Endothelial cell of umbilical vein (primary cell): ENCODE results near the gene MAT2A. TPM values are rescaled to one million over a fixed set of nuclear protein-coding genes. Genes with fewer than 3 reads are reported as not detected.
A peak's percentile ranks its signal among the peaks of the same experiment; 100 is the strongest.

Experiments
- BruUV-seq: library from RNA; stranded (reverse); fragments of 400-500 nt; replicated peaks from 2 replicates; lab custom pipeline; 2021; lab: Mats Ljungman, UMichigan
- CTCF ChIA-PET: fragments of 300-600, 350-600 bp; sonication (Branson Sonifier 250); formaldehyde crosslinking; loops from one replicate; lab custom pipeline; 2021; ENCODE audit warnings: antibody characterized with exemption, inconsistent platforms; lab: Charles Lee
- POLR2A ChIA-PET: fragments of 300-600, 350-600 bp; sonication (Branson Sonifier 250); formaldehyde crosslinking; loops from one replicate; lab custom pipeline; 2021; ENCODE audit warnings: antibody characterized with exemption, inconsistent platforms; lab: Charles Lee
- DNase-seq: peaks from one replicate; pipeline ENCODE4 v3.0.0-alpha.2; 2011; ENCODE audit warnings: low read depth, low spot score
- FAIRE-seq: peaks from 2 replicates; lab custom pipeline; 2011; peaks lifted over from hg19 to GRCh38; lab: Jason Lieb, UNC
- H2AFZ ChIP-seq: 2 replicates; pipeline ENCODE4 v1.6.0; 2012; ENCODE audit warnings: low read depth, low read length, control low read depth, inconsistent platforms
- H3K27ac ChIP-seq: 2 replicates; pipeline ENCODE4 v1.5.1; 2011; ENCODE audit warnings: low read depth, mild to moderate bottlenecking, control low read depth, low read length, moderate library complexity; ENCODE audit not compliant: insufficient read depth
- H3K27me3 ChIP-seq, 2 experiments: 2 replicates each; pipeline versions ENCODE4 v1.6.0 to v1.6.1; 2011; ENCODE audit warnings: low read length in 2 of 2, mixed read lengths in 1 of 2; ENCODE audit not compliant: control insufficient read depth in 2 of 2, insufficient read depth in 2 of 2
- H3K36me3 ChIP-seq, 2 experiments: 2 replicates in 1 of 2; 3 replicates in 1 of 2; pipeline ENCODE4 v1.5.1; 2011; ENCODE audit warnings: low read length in 2 of 2, mild to moderate bottlenecking in 1 of 2, moderate library complexity in 1 of 2; ENCODE audit not compliant: control insufficient read depth in 2 of 2, insufficient read depth in 2 of 2; ENCODE audit errors: extremely low read depth in 1 of 2
- H3K4me1 ChIP-seq: 3 replicates; pipeline ENCODE4 v1.5.1; 2011; ENCODE audit warnings: mild to moderate bottlenecking, low read length; ENCODE audit not compliant: control insufficient read depth, insufficient read depth; ENCODE audit errors: extremely low read depth
- H3K4me2 ChIP-seq: 2 replicates; pipeline ENCODE4 v1.6.1; 2011; ENCODE audit warnings: low read length, control low read depth, mixed read lengths; ENCODE audit not compliant: insufficient read depth
- H3K4me3 ChIP-seq, 3 experiments: fragments of 200-600 bp in 1 of 3; sonication (generic), shearing (Covaris generic) in 1 of 3; replicated peaks in 1 of 3; 2 replicates each; pipeline ENCODE4 v1.5.1; 2011 to 2016; ENCODE audit warnings: control low read depth in 3 of 3, low read length in 3 of 3, mild to moderate bottlenecking in 2 of 3, inconsistent platforms in 1 of 3, low read depth in 1 of 3, moderate library complexity in 1 of 3; ENCODE audit not compliant: insufficient read depth in 1 of 3
- H3K79me2 ChIP-seq: 2 replicates; pipeline ENCODE4 v1.6.0; 2012; ENCODE audit warnings: low read length, inconsistent platforms; ENCODE audit not compliant: control insufficient read depth, insufficient read depth
- H3K9ac ChIP-seq: replicated peaks from 2 replicates; pipeline ENCODE3; 2011; ENCODE audit warnings: low read length, control low read depth; ENCODE audit not compliant: insufficient read depth; ENCODE audit errors: extremely low read depth
- H3K9me1 ChIP-seq: replicated peaks from 3 replicates; pipeline ENCODE4 v1.6.0; 2011; ENCODE audit warnings: mild to moderate bottlenecking, low read length; ENCODE audit not compliant: control insufficient read depth, insufficient read depth; ENCODE audit errors: extremely low read depth
- H3K9me3 ChIP-seq: replicated peaks from 2 replicates; pipeline ENCODE4 v1.5.1; 2012; ENCODE audit warnings: low read length, inconsistent platforms; ENCODE audit not compliant: control insufficient read depth, insufficient read depth
- H4K20me1 ChIP-seq: replicated peaks from 2 replicates; pipeline ENCODE3; 2011; ENCODE audit warnings: mild to moderate bottlenecking, low read length; ENCODE audit not compliant: control insufficient read depth, insufficient read depth; ENCODE audit errors: extremely low read depth
- CTCF ChIP-seq, 2 donors: IDR thresholded peaks; 1 replicate in 1 of 2; 2 replicates in 1 of 2; pipeline ENCODE4 v1.5.1; 2011; ENCODE audit warnings: low read length in 2 of 2, mild to moderate bottlenecking in 2 of 2, moderate library complexity in 2 of 2, control low read depth in 1 of 2, inconsistent platforms in 1 of 2, low read depth in 1 of 2; ENCODE audit not compliant: insufficient read depth in 1 of 2; ENCODE audit errors: extremely low read depth in 1 of 2
- EZH2 ChIP-seq: IDR thresholded peaks from 2 replicates; pipeline ENCODE4 v1.6.1; 2012; ENCODE audit warnings: borderline replicate concordance, low read depth, mild to moderate bottlenecking, moderate library complexity, low read length, inconsistent platforms; ENCODE audit not compliant: severe bottlenecking
- FOS ChIP-seq: IDR thresholded peaks from 2 replicates; pipeline ENCODE4 v1.6.1; 2011; ENCODE audit warnings: mild to moderate bottlenecking, low read length, moderate library complexity, borderline replicate concordance; ENCODE audit not compliant: insufficient read depth
- GATA2 ChIP-seq: IDR thresholded peaks from 2 replicates; pipeline ENCODE4 v1.7.0; 2011; ENCODE audit warnings: low read depth, mild to moderate bottlenecking, moderate library complexity, mixed read lengths, low read length; ENCODE audit not compliant: insufficient read length, insufficient read depth
- JUN ChIP-seq: IDR thresholded peaks from 2 replicates; pipeline ENCODE4 v1.6.1; 2011; ENCODE audit warnings: borderline replicate concordance, low read depth; ENCODE audit not compliant: insufficient read length, insufficient read depth
- MAX ChIP-seq: IDR thresholded peaks from 2 replicates; pipeline ENCODE4 v1.6.1; 2011; ENCODE audit not compliant: insufficient read depth, insufficient read length
- MYC ChIP-seq: IDR thresholded peaks from one replicate; pipeline ENCODE4 v1.6.1; 2011; ENCODE audit warnings: mild to moderate bottlenecking, low read depth, low read length
- POLR2A ChIP-seq: IDR thresholded peaks from 2 replicates; pipeline ENCODE4 v1.6.1; 2012; ENCODE audit warnings: low read depth, mild to moderate bottlenecking, control low read depth, low read length
- POLR2AphosphoS5 ChIP-seq: IDR thresholded peaks from 2 replicates; pipeline ENCODE4 v1.6.1; 2012; ENCODE audit warnings: low read depth, mild to moderate bottlenecking, control low read depth, low read length, moderate library complexity; ENCODE audit not compliant: insufficient read depth
- dilution Hi-C: fragments of 300-500 bp; cut with MboI; formaldehyde crosslinking; loops from one replicate; pipeline ENCODE4 v1.15.0; 2019; ENCODE audit warnings: low sequenced_read_pairs; ENCODE audit not compliant: extremely low pct_ligation_motif_present
- intact Hi-C: fragments of 100-400 bp; cut with micrococcal nuclease; formaldehyde crosslinking; loops from one replicate; pipeline ENCODE4 v1.10.0; 2022
- polyA plus RNA-seq, 4 experiments: library from polyadenylated mRNA; depleted of rRNA in 3 of 4; stranded (reverse) in 3 of 4; unstranded in 1 of 4; fragments of >200 nt; gene quantifications; 2 replicates each; pipeline versions ENCODE4 v1.2.1 to v1.2.3, GENCODE V29; 2011 to 2012; ENCODE audit warnings: missing spikeins in 1 of 4
- total RNA-seq: library from RNA; stranded (reverse); gene quantifications from 2 replicates; pipeline ENCODE4 v1.2.3, GENCODE V29; 2021

The MAT2A gene
- total and polyA plus RNA-seq, 2 donors (not counting 3 experiments of a cell fraction or from before 2014, with no cell fraction given): 172 to 257 TPM

GRCh38 chr2:85588645-85589044 lies 49.7 kb downstream of the MAT2A start:
- no peak overlapping the region for H3K9ac ChIP-seq
- H3K9me1 ChIP-seq: no peaks in the 10 kb centered on the region
- peaks cover 28% of the 10 kb centered on the region for H3K79me2 ChIP-seq
- H3K4me2 ChIP-seq: no peak overlapping the region
- CTCF ChIA-PET: no interaction called here
- DNase-seq: no peak
- H3K4me3 ChIP-seq: no peak overlapping the region
- H3K36me3 ChIP-seq: peaks cover 0 to 10% of the 10 kb centered on the region in 2 experiments
- no peak for FAIRE-seq
- no TSS peak for BruUV-seq
- no peaks in the 10 kb centered on the region for H3K27me3 ChIP-seq
- dilution Hi-C loops (no loop called here), intact Hi-C loops (no loop called here)
- no peaks in the 10 kb centered on the region for H4K20me1 ChIP-seq
- H2AFZ ChIP-seq: no peak overlapping the region
- no peak for TF ChIP-seq FOS
- TF ChIP-seq POLR2AphosphoS5: no peak
- TF ChIP-seq MAX: no peak
- no peak for TF ChIP-seq POLR2A
- no peak for TF ChIP-seq GATA2
- no peak for TF ChIP-seq CTCF (IDR thresholded peaks at IDR 0.05; ENCODE audit: extremely low read depth in 1 of 2, insufficient read depth in 1 of 2, low read depth in 1 of 2, low read length in 2 of 2)
- TF ChIP-seq JUN: no peak
- TF ChIP-seq MYC: no peak
- TF ChIP-seq EZH2: no peak
- POLR2A ChIA-PET: no interaction called here
- H3K9me3 ChIP-seq: no peaks in the 10 kb centered on the region
- peak overlapping the region; percentile 94 for H3K27ac ChIP-seq
- peaks cover 66% of the 10 kb centered on the region for H3K4me1 ChIP-seq
